HCT116 (cell line): ENCODE measurements around the gene GGNBP2. TPM values are rescaled to one million over a fixed set of nuclear protein-coding genes. Genes with fewer than 3 reads are reported as not detected.

Experiments used
- ATAC-seq: fragments of 200-7000 bp; cut with Tn5 transposase; 2 replicates; pipeline ENCODE4 v1.9.1; 2020; ENCODE audit warnings: mild to moderate bottlenecking, moderate library complexity
- BruUV-seq: library from RNA; stranded (reverse); fragments of 400-500 nt; replicated peaks from 2 replicates; lab custom pipeline; 2021; lab: Mats Ljungman, UMichigan
- CTCF ChIA-PET: fragments of 300-600 bp; sonication (Branson Sonifier 250); formaldehyde crosslinking; loops from one replicate; lab custom pipeline; 2021; ENCODE audit warnings: antibody characterized with exemption; lab: Charles Lee
- POLR2A ChIA-PET: fragments of 300-600, 350-600 bp; sonication (Branson Sonifier 250); formaldehyde crosslinking; loops from one replicate; lab custom pipeline; 2021; ENCODE audit warnings: antibody characterized with exemption; lab: Charles Lee
- RAD21 ChIA-PET, 2 experiments: fragments of 300-600 bp; sonication (Branson Sonifier 250); formaldehyde crosslinking; loops; one replicate each; lab custom pipeline; 2023; ENCODE audit warnings: low total read pairs in 2 of 2; ENCODE audit not compliant: uncharacterized antibody in 2 of 2, unreplicated experiment in 2 of 2, low non-redundant PET in 1 of 2; lab: Charles Lee
- DNase-seq: peaks from one replicate; pipeline ENCODE4 v3.0.0-alpha.2; 2010; ENCODE audit warnings: low read depth, low spot score
- H2AFZ ChIP-seq: fragments of 200-600 bp; shearing (Covaris generic), sonication (generic); 2 replicates; pipeline ENCODE4 v1.6.1; 2017; ENCODE audit warnings: low read depth, mixed run types, mixed read lengths, antibody characterized with exemption, low read length; ENCODE audit not compliant: poor library complexity, severe bottlenecking
- H3K27ac ChIP-seq: 2 replicates; pipeline ENCODE4 v1.5.1; 2012; ENCODE audit warnings: low read depth, low read length
- H3K27me3 ChIP-seq: fragments of 200-600 bp; sonication (generic); 2 replicates; pipeline ENCODE4 v1.6.1; 2016; ENCODE audit warnings: mixed run types, low read length, mixed read lengths; ENCODE audit not compliant: insufficient read depth
- H3K36me3 ChIP-seq, 2 experiments: fragments of 200-500 bp in 1 of 2; fragments of 200-600 bp in 1 of 2; sonication (Bioruptor generic) in 1 of 2; sonication (generic) in 1 of 2; 2 replicates each; pipeline versions ENCODE4 v1.5.1 to v1.6.1; 2014 to 2016; ENCODE audit warnings: low read length in 2 of 2, inconsistent platforms in 1 of 2, mixed read lengths in 1 of 2, mixed run types in 1 of 2; ENCODE audit not compliant: insufficient read depth in 2 of 2, control insufficient read depth in 1 of 2
- H3K4me1 ChIP-seq, 2 experiments: fragments of 200-600 bp in 1 of 2; sonication (generic) in 1 of 2; 2 replicates each; pipeline versions ENCODE4 v1.5.1 to v1.6.1; 2012 to 2017; ENCODE audit warnings: low read length in 2 of 2, inconsistent platforms in 1 of 2, mild to moderate bottlenecking in 1 of 2, mixed read lengths in 1 of 2, mixed run types in 1 of 2, moderate library complexity in 1 of 2; ENCODE audit not compliant: insufficient read depth in 2 of 2, control insufficient read depth in 1 of 2
- H3K4me2 ChIP-seq: fragments of 200-600 bp; sonication (generic); 2 replicates; pipeline ENCODE4 v1.6.1; 2017; ENCODE audit warnings: mixed run types, low read length, mixed read lengths
- H3K4me3 ChIP-seq, 2 experiments: fragments of 200-600 bp in 1 of 2; sonication (generic) in 1 of 2; replicated peaks in 1 of 2; 2 replicates each; pipeline ENCODE4 v1.5.1; 2011 to 2016; ENCODE audit warnings: low read length in 2 of 2, control low read depth in 1 of 2, low read depth in 1 of 2, mild to moderate bottlenecking in 1 of 2, mixed read lengths in 1 of 2, mixed run types in 1 of 2
- H3K79me2 ChIP-seq: fragments of 200-600 bp; sonication (generic); 2 replicates; pipeline ENCODE4 v1.6.1; 2017; ENCODE audit warnings: mild to moderate bottlenecking, mixed run types, low read length, moderate library complexity, mixed read lengths; ENCODE audit not compliant: insufficient read depth
- H3K9ac ChIP-seq: fragments of 200-600 bp; sonication (generic); 2 replicates; pipeline ENCODE4 v1.6.1; 2016; ENCODE audit warnings: low read length, mixed read lengths
- H3K9me2 ChIP-seq: fragments of 200-600 bp; sonication (generic), shearing (Covaris generic); 2 replicates; pipeline ENCODE4 v1.6.1; 2017; ENCODE audit warnings: mixed run types, mild to moderate bottlenecking, moderate library complexity; ENCODE audit not compliant: insufficient read depth
- H3K9me3 ChIP-seq, 2 experiments: fragments of 200-500 bp in 1 of 2; fragments of 200-600 bp in 1 of 2; sonication (Bioruptor generic) in 1 of 2; sonication (generic) in 1 of 2; 2 replicates each; pipeline ENCODE4 v1.6.1; 2014 to 2017; ENCODE audit warnings: low read length in 2 of 2, mixed read lengths in 2 of 2, inconsistent platforms in 1 of 2, low read depth in 1 of 2, mild to moderate bottlenecking in 1 of 2, mixed run types in 1 of 2, moderate library complexity in 1 of 2; ENCODE audit not compliant: control insufficient read depth in 1 of 2, insufficient read depth in 1 of 2
- H4K20me1 ChIP-seq: fragments of 200-600 bp; sonication (generic), shearing (Covaris generic); 2 replicates; pipeline ENCODE4 v1.6.1; 2017; ENCODE audit warnings: mixed run types, mild to moderate bottlenecking, moderate library complexity; ENCODE audit not compliant: insufficient read depth
- CBX3 ChIP-seq: IDR thresholded peaks from 2 replicates; pipeline ENCODE4 v1.6.1; 2012; ENCODE audit warnings: low read depth
- ELF1 ChIP-seq: IDR thresholded peaks from 2 replicates; pipeline ENCODE4 v1.6.1; 2012; ENCODE audit warnings: low read depth, borderline replicate concordance
- FOSL1 ChIP-seq: IDR thresholded peaks from 2 replicates; pipeline ENCODE4 v1.6.1; 2012; ENCODE audit warnings: low read depth
- JUND ChIP-seq: IDR thresholded peaks from 2 replicates; pipeline ENCODE4 v1.6.1; 2012
- POLR2AphosphoS5 ChIP-seq: IDR thresholded peaks from 2 replicates; pipeline ENCODE4 v1.6.1; 2011; ENCODE audit warnings: mild to moderate bottlenecking, low read depth, low read length, moderate library complexity
- REST ChIP-seq: IDR thresholded peaks from 2 replicates; pipeline ENCODE4 v1.6.1; 2012; ENCODE audit warnings: low read depth
- SIN3A ChIP-seq: IDR thresholded peaks from 2 replicates; pipeline ENCODE4 v1.6.1; 2012; ENCODE audit warnings: low read depth
- SP1 ChIP-seq: IDR thresholded peaks from 2 replicates; pipeline ENCODE4 v1.6.1; 2012; ENCODE audit warnings: low read depth
- SRF ChIP-seq: IDR thresholded peaks from 2 replicates; pipeline ENCODE4 v1.6.1; 2012; ENCODE audit warnings: low read depth
- TCF7L2 ChIP-seq: IDR thresholded peaks from 2 replicates; pipeline ENCODE4 v1.7.0; 2011; ENCODE audit warnings: borderline replicate concordance, inconsistent platforms; ENCODE audit not compliant: insufficient read depth, insufficient read length; ENCODE audit errors: extremely low read depth
- YY1 ChIP-seq: IDR thresholded peaks from 2 replicates; pipeline ENCODE4 v1.6.1; 2011; ENCODE audit warnings: low read length, low read depth, moderate library complexity, mild to moderate bottlenecking; ENCODE audit not compliant: insufficient replicate concordance; ENCODE audit errors: extremely low read depth
- ZNF274 ChIP-seq: fragments of 200-500 bp; sonication (Bioruptor generic); IDR thresholded peaks from 2 replicates; pipeline ENCODE4 v1.6.1; 2014; ENCODE audit warnings: mild to moderate bottlenecking, low read depth, low read length, inconsistent platforms
- intact Hi-C: fragments of 100-400 bp; cut with micrococcal nuclease; formaldehyde crosslinking; loops from 2 replicates; pipeline ENCODE4 v1.10.0; 2022
- total RNA-seq: library from RNA; stranded (reverse); gene quantifications from one replicate; pipeline ENCODE4 v1.2.1, GENCODE V29; 2021; ENCODE audit not compliant: unreplicated experiment
- TF ChIP-seq, protein P1 (sequence below): IDR thresholded peaks from 2 replicates; pipeline ENCODE4 v1.6.1; 2011; ENCODE audit warnings: mild to moderate bottlenecking, low read length, moderate library complexity; ENCODE audit not compliant: insufficient replicate concordance; ENCODE audit errors: extremely low read depth

GGNBP2 gene
- total RNA-seq, 1 experiment from 2014 or later = 58.2 TPM

DNA sequence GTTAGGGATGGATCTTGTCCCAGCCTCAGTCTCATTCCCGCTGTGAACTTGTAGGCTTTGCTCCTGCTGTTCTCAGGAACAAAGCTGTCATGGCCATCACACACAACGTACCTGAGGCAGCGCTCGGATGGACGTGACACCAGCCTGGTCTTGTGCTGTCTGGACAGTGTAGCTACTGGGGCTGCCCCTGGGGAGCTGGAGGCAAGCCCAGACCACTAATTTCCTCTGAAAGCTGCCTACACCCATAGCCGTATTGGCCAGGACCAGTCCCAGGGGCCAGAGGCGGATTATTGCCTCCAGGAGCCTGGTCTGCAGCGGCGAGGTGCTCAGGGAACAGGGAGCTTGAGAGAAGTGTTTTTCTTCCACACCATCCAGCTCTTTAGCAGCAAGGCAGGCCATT, 46.6 kb upstream of the GGNBP2 start:
- ChIA-PET POLR2A (no interaction called here), RAD21 (no interaction called here), CTCF (interaction anchor here (0.7 to 1.8 kb wide), 2 partner anchors 15 to 529 kb away, joined by 3 to 5 read pairs; no protein-coding TSS in a partner anchor)
- Histone ChIP-seq H2AFZ (no peak overlapping the region), H3K9me3 (no peaks in the 10 kb centered on the region), H3K27me3 (no peaks in the 10 kb centered on the region), H4K20me1 (0 out of 2 replicates have a peak, but pooled peaks cover 5% of the 10 kb centered on the region), H3K4me3 (no peak overlapping the region), H3K9ac (no peak overlapping the region), H3K4me2 (no peak overlapping the region), H3K36me3 (peaks cover 53 to 62% of the 10 kb centered on the region in 2 experiments), H3K27ac (no peak overlapping the region), H3K79me2 (no peaks in the 10 kb centered on the region), H3K4me1 (no peaks in the 10 kb centered on the region), H3K9me2 (no peaks in the 10 kb centered on the region)
- intact Hi-C loops = no loop called here
- DNase-seq (no peak), ATAC-seq (no peak)
- no TSS peak for BruUV-seq
- no peak for TF ChIP-seq CBX3
- TF ChIP-seq, protein P1, sequence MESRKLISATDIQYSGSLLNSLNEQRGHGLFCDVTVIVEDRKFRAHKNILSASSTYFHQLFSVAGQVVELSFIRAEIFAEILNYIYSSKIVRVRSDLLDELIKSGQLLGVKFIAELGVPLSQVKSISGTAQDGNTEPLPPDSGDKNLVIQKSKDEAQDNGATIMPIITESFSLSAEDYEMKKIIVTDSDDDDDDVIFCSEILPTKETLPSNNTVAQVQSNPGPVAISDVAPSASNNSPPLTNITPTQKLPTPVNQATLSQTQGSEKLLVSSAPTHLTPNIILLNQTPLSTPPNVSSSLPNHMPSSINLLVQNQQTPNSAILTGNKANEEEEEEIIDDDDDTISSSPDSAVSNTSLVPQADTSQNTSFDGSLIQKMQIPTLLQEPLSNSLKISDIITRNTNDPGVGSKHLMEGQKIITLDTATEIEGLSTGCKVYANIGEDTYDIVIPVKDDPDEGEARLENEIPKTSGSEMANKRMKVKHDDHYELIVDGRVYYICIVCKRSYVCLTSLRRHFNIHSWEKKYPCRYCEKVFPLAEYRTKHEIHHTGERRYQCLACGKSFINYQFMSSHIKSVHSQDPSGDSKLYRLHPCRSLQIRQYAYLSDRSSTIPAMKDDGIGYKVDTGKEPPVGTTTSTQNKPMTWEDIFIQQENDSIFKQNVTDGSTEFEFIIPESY = no peak
- TF ChIP-seq FOSL1 = no peak

- ATAC-seq (no peak), DNase-seq (no peak)
- Histone ChIP-seq H2AFZ (no peak overlapping the region), H3K9me3 (no peaks in the 10 kb centered on the region), H3K27ac (no peak overlapping the region), H3K27me3 (no peaks in the 10 kb centered on the region), H3K4me1 (no peaks in the 10 kb centered on the region), H3K9me2 (no peaks in the 10 kb centered on the region), H3K79me2 (no peaks in the 10 kb centered on the region), H3K36me3 (peaks cover 52 to 63% of the 10 kb centered on the region in 2 experiments), H3K4me2 (no peak overlapping the region), H3K4me3 (no peak overlapping the region), H4K20me1 (0 out of 2 replicates have a peak, but pooled peaks cover 5% of the 10 kb centered on the region), H3K9ac (no peak overlapping the region)
- TF ChIP-seq YY1 (no peak), POLR2AphosphoS5 (no peak), JUND (no peak), SRF (no peak), ZNF274 (no peak), REST (no peak), SIN3A (no peak), SP1 (no peak), ELF1 (no peak), TCF7L2 (no peak)
- ChIA-PET POLR2A (no interaction called here), CTCF (interaction anchor here (0.7 to 1.8 kb wide), 3 partner anchors 16 to 530 kb away, joined by 3 to 5 read pairs (median 3); no protein-coding TSS in a partner anchor), RAD21 (no interaction called here)
- intact Hi-C loops = no loop called here
- BruUV-seq = no TSS peak
Measured at GRCh38 chr17:36498560-36499300, 46.0 kb upstream of the GGNBP2 start.
